HepG2 (cell line): Measurements from ENCODE around the gene MBL2. TPM values are rescaled to one million over a fixed set of nuclear protein-coding genes. Genes with fewer than 3 reads are reported as not detected.

Experiments
- ADNP ChIP-seq: sonication (generic); formaldehyde crosslinking; IDR thresholded peaks from 2 replicates; pipeline ENCODE4 v1.4.0; 2020; ENCODE audit warnings: missing genetic modification reagents
- CREB1 ChIP-seq, 2 experiments: fragments of 450-650 bp in 1 of 2; IDR thresholded peaks; 2 replicates each; pipeline ENCODE4 v1.6.1; 2016 to 2017; ENCODE audit warnings: control low read depth in 1 of 2, mild to moderate bottlenecking in 1 of 2, missing compliant biosample characterization in 1 of 2, missing genetic modification characterization in 1 of 2
- EHMT2 ChIP-seq: fragments of 200-600 bp; sonication (generic); IDR thresholded peaks from 2 replicates; pipeline ENCODE4 v1.7.0; 2017; ENCODE audit warnings: antibody characterized with exemption, low read depth, low read length, borderline replicate concordance
- ELF4 ChIP-seq: sonication (generic); formaldehyde crosslinking; IDR thresholded peaks from 2 replicates; pipeline ENCODE4 v1.5.0; 2020; ENCODE audit warnings: missing genetic modification reagents, mild to moderate bottlenecking, moderate library complexity, borderline replicate concordance
- FOXA1 ChIP-seq, 2 experiments: fragments of 450-650 bp in 1 of 2; sonication (generic) in 1 of 2; formaldehyde crosslinking in 1 of 2; IDR thresholded peaks; 2 replicates each; pipeline versions ENCODE4 v1.4.0 to v1.6.1; 2016 to 2020; ENCODE audit warnings: missing genetic modification reagents in 1 of 2
- HMG20A ChIP-seq: IDR thresholded peaks from 2 replicates; pipeline ENCODE4 v1.6.1; 2016; ENCODE audit warnings: borderline replicate concordance
- HNF4A ChIP-seq: sonication (generic); formaldehyde crosslinking; IDR thresholded peaks from 2 replicates; pipeline ENCODE4 v1.4.0; 2020; ENCODE audit warnings: missing genetic modification reagents
- JUND ChIP-seq: sonication (generic); formaldehyde crosslinking; IDR thresholded peaks from 2 replicates; pipeline ENCODE4 v1.8.0; 2022; ENCODE audit warnings: mild to moderate bottlenecking, missing genetic modification reagents
- KAT2B ChIP-seq: fragments of 150-350 bp; IDR thresholded peaks from 2 replicates; pipeline ENCODE4 v1.6.1; 2014; ENCODE audit warnings: low read depth, low read length, borderline replicate concordance
- KDM5B ChIP-seq: sonication (generic); formaldehyde crosslinking; IDR thresholded peaks from 2 replicates; pipeline ENCODE4 v1.4.0; 2020; ENCODE audit warnings: missing genetic modification reagents, mild to moderate bottlenecking, borderline replicate concordance
- KMT2B ChIP-seq: IDR thresholded peaks from 2 replicates; pipeline ENCODE4 v1.6.1; 2016; ENCODE audit warnings: missing genetic modification reagents, missing compliant biosample characterization
- MEF2D ChIP-seq: sonication (generic); formaldehyde crosslinking; IDR thresholded peaks from 2 replicates; pipeline ENCODE4 v1.5.1; 2020; ENCODE audit warnings: mild to moderate bottlenecking, missing genetic modification reagents
- MXI1 ChIP-seq: IDR thresholded peaks from 3 replicates; pipeline ENCODE4 v1.6.1; 2012; ENCODE audit warnings: low read depth, low read length, inconsistent platforms, borderline replicate concordance
- NR1H2 ChIP-seq: sonication (generic); formaldehyde crosslinking; IDR thresholded peaks from 2 replicates; pipeline ENCODE4 v1.8.1; 2022; ENCODE audit warnings: low read depth, missing genetic modification reagents, borderline replicate concordance
- NR3C1 ChIP-seq: sonication (generic); formaldehyde crosslinking; IDR thresholded peaks from 2 replicates; pipeline ENCODE4 v1.4.0; 2020; ENCODE audit warnings: missing genetic modification reagents
- ONECUT2 ChIP-seq: sonication (generic); formaldehyde crosslinking; IDR thresholded peaks from 2 replicates; pipeline ENCODE4 v1.4.0; 2020; ENCODE audit warnings: missing genetic modification reagents
- PHF8 ChIP-seq: sonication (generic); formaldehyde crosslinking; IDR thresholded peaks from 2 replicates; pipeline ENCODE4 v1.5.0; 2020; ENCODE audit warnings: missing genetic modification reagents
- POGZ ChIP-seq: sonication (generic); formaldehyde crosslinking; IDR thresholded peaks from 2 replicates; pipeline ENCODE4 v1.4.0; 2020; ENCODE audit warnings: mild to moderate bottlenecking, missing genetic modification reagents
- SAP130 ChIP-seq: IDR thresholded peaks from 2 replicates; pipeline ENCODE4 v1.6.1; 2016; ENCODE audit warnings: low read depth
- SKI ChIP-seq: fragments of 450-650 bp; IDR thresholded peaks from one replicate; pipeline ENCODE4 v1.6.1; 2018; ENCODE audit warnings: mild to moderate bottlenecking; ENCODE audit not compliant: partially characterized antibody
- SMAD3 ChIP-seq: sonication (generic); formaldehyde crosslinking; IDR thresholded peaks from 2 replicates; pipeline ENCODE4 v1.4.0; 2020; ENCODE audit warnings: missing genetic modification reagents
- SOX13 ChIP-seq, 3 experiments: fragments of 450-650 bp in 1 of 3; sonication (generic) in 1 of 3; formaldehyde crosslinking in 1 of 3; IDR thresholded peaks in 2 of 3; conservative IDR thresholded peaks in 1 of 3; 2 replicates each; pipeline versions ENCODE4 v1.5.0 to v1.6.1; 2016 to 2020; ENCODE audit warnings: antibody characterized with exemption in 1 of 3, mild to moderate bottlenecking in 1 of 3, missing compliant biosample characterization in 1 of 3, missing genetic modification reagents in 1 of 3, moderate library complexity in 1 of 3
- TBX3 ChIP-seq: fragments of 450-650 bp; IDR thresholded peaks from 2 replicates; pipeline ENCODE4 v1.6.1; 2017; ENCODE audit warnings: antibody characterized with exemption, mild to moderate bottlenecking, inconsistent platforms, borderline replicate concordance
- ZBTB42 ChIP-seq: sonication (generic); formaldehyde crosslinking; IDR thresholded peaks from 2 replicates; pipeline ENCODE4 v1.5.0; 2020; ENCODE audit warnings: mild to moderate bottlenecking, missing genetic modification reagents
- ZNF121 ChIP-seq: sonication (generic); formaldehyde crosslinking; IDR thresholded peaks from 2 replicates; pipeline ENCODE4 v1.5.0; 2020; ENCODE audit warnings: mild to moderate bottlenecking, missing genetic modification reagents
- ZNF44 ChIP-seq: sonication (generic); formaldehyde crosslinking; IDR thresholded peaks from 2 replicates; pipeline ENCODE4 v1.5.1; 2020; ENCODE audit warnings: mild to moderate bottlenecking, missing genetic modification reagents
- ZNF878 ChIP-seq: sonication (generic); formaldehyde crosslinking; IDR thresholded peaks from 2 replicates; pipeline ENCODE4 v1.8.1; 2023; ENCODE audit warnings: mild to moderate bottlenecking, missing genetic modification reagents, moderate library complexity
- polyA plus RNA-seq, 8 experiments: library from polyadenylated mRNA; depleted of rRNA in 3 of 8; stranded (reverse) in 7 of 8; unstranded in 1 of 8; fragments of >200 nt; fragmentation: Illumina TruSeq in 4 of 8; extraction: Trizol in 4 of 8; gene quantifications; 2 replicates each; pipeline versions ENCODE4 v1.2.1 to v1.2.3, GENCODE V29; 2011 to 2016; ENCODE audit warnings: low read depth in 4 of 8, missing spikeins in 1 of 8, mixed read lengths in 1 of 8; ENCODE audit not compliant: insufficient read depth in 1 of 8
- total RNA-seq, 5 experiments: library from RNA; depleted of rRNA; stranded (reverse); fragments of >200 nt; fragmentation: Illumina TruSeq; extraction: Trizol; gene quantifications; 2 replicates each; pipeline ENCODE4 v1.2.3, GENCODE V29; 2016; ENCODE audit warnings: low read depth in 1 of 5
- TF ChIP-seq, protein P1 (sequence below): sonication (generic); formaldehyde crosslinking; IDR thresholded peaks from 2 replicates; pipeline ENCODE4 v1.5.0; 2020; ENCODE audit warnings: missing genetic modification reagents
- TF ChIP-seq, protein P2 (sequence below): sonication (generic); formaldehyde crosslinking; IDR thresholded peaks from 2 replicates; pipeline ENCODE4 v1.4.0; 2020; ENCODE audit warnings: mild to moderate bottlenecking, missing genetic modification reagents

MBL2 gene
- total and polyA plus RNA-seq, 2 of the 13 experiments (the other 11 are each of a cell fraction or from before 2014, with no cell fraction given): 9.6 to 16.2 TPM

GRCh38 chr10:52755297-52756062, 17.1 kb downstream of the MBL2 start (continued):
- TF ChIP-seq KMT2B (CRISPR knock-in tag) (0 out of 2 replicates have a peak, but pooled peaks have one; percentile 42), ELF4 (no peak), EHMT2 (peak; percentile 42; the same call in 1 of the 2 replicates), ZNF878 (no peak), HMG20A (CRISPR knock-in tag) (peak; percentile 76; the same call in 1 of the 2 replicates), SAP130 (CRISPR knock-in tag) (peak; percentile 69), NR1H2 (CRISPR knock-in tag) (no peak), HNF4A (CRISPR knock-in tag) (peak; percentile 79), ZBTB42 (no peak), NR3C1 (CRISPR knock-in tag) (no peak), SOX13 (IDR thresholded peaks at IDR 0.05) (peak; percentile 69), SOX13 (CRISPR knock-in tag; conservative IDR thresholded peaks at IDR 0.05 in 1 of 2, IDR thresholded peaks at IDR 0.05 in 1 of 2) (peak in 1 of 2 experiments; percentile 88; a peak in 2 of 4 replicates), KDM5B (CRISPR knock-in tag) (peak; percentile 39; the same call in 1 of the 2 replicates), JUND (CRISPR knock-in tag) (peak; percentile 89), ZNF44 (CRISPR knock-in tag) (peak; percentile 88), SMAD3 (CRISPR knock-in tag) (peak; percentile 85; the same call in 1 of the 2 replicates), PHF8 (CRISPR knock-in tag) (no peak), MEF2D (CRISPR knock-in tag) (0 out of 2 replicates have a peak, but pooled peaks have one; percentile 19), ONECUT2 (CRISPR knock-in tag) (no peak), FOXA1 (IDR thresholded peaks at IDR 0.05) (no peak), FOXA1 (CRISPR knock-in tag; IDR thresholded peaks at IDR 0.05) (peak; percentile 70), ADNP (CRISPR knock-in tag) (no peak), KAT2B (no peak), TBX3 (no peak), MXI1 (peak; percentile 49; the same call in 1 of the 3 replicates), CREB1 (IDR thresholded peaks at IDR 0.05) (peak; percentile 5; the same call in 1 of the 2 replicates), CREB1 (CRISPR knock-in tag; IDR thresholded peaks at IDR 0.05) (no peak), SKI (peak; percentile 22), POGZ (CRISPR knock-in tag) (peak; percentile 84), ZNF121 (no peak)
- TF ChIP-seq, protein P1, sequence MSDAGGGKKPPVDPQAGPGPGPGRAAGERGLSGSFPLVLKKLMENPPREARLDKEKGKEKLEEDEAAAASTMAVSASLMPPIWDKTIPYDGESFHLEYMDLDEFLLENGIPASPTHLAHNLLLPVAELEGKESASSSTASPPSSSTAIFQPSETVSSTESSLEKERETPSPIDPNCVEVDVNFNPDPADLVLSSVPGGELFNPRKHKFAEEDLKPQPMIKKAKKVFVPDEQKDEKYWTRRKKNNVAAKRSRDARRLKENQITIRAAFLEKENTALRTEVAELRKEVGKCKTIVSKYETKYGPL (CRISPR knock-in tag): peak; percentile 70; the same call in 1 of the 2 replicates
- TF ChIP-seq, protein P2, sequence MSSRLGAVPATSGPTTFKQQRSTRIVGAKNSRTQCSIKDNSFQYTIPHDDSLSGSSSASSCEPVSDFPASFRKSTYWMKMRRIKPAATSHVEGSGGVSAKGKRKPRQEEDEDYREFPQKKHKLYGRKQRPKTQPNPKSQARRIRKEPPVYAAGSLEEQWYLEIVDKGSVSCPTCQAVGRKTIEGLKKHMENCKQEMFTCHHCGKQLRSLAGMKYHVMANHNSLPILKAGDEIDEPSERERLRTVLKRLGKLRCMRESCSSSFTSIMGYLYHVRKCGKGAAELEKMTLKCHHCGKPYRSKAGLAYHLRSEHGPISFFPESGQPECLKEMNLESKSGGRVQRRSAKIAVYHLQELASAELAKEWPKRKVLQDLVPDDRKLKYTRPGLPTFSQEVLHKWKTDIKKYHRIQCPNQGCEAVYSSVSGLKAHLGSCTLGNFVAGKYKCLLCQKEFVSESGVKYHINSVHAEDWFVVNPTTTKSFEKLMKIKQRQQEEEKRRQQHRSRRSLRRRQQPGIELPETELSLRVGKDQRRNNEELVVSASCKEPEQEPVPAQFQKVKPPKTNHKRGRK (CRISPR knock-in tag): no peak
